Esophagus squamous epithelium (tissue), 5 donors: Measurements from ENCODE around the gene IL11. TPM values are rescaled to one million over a fixed set of nuclear protein-coding genes. Genes with fewer than 3 reads are reported as not detected.

Experiments
- DNase-seq: peaks from one replicate; lab custom pipeline; 2025; lab: John Stamatoyannopoulos, UW
- H3K27ac ChIP-seq, 4 donors: fragments of 200-600 bp; sonication (generic); one replicate each; pipeline ENCODE4 v1.5.1; 2016 to 2019; ENCODE audit warnings: mild to moderate bottlenecking in 1 of 4
- H3K27me3 ChIP-seq, 4 donors: fragments of 200-600 bp; sonication (generic); 1 replicate in 3 of 4; 2 replicates in 1 of 4; pipeline versions ENCODE4 v1.5.1 to v1.6.0; 2017 to 2021; ENCODE audit warnings: antibody characterized with exemption in 1 of 4
- H3K36me3 ChIP-seq, 3 donors: fragments of 200-600 bp; sonication (generic); one replicate each; pipeline ENCODE4 v1.5.1; 2016 to 2019
- H3K4me1 ChIP-seq, 3 donors: fragments of 200-600 bp; sonication (generic); one replicate each; pipeline ENCODE4 v1.5.1; 2017 to 2019
- H3K4me3 ChIP-seq, 4 donors: fragments of 200-600 bp; sonication (generic); 1 replicate in 3 of 4; 2 replicates in 1 of 4; pipeline ENCODE4 v1.5.1; 2016 to 2019; ENCODE audit warnings: mild to moderate bottlenecking in 2 of 4, moderate library complexity in 1 of 4
- H3K9me3 ChIP-seq, 3 donors: fragments of 200-600 bp; sonication (generic); one replicate each; pipeline ENCODE4 v1.5.1; 2016 to 2019
- CTCF ChIP-seq, 6 experiments: fragments of 450-650 bp in 4 of 6; fragments of 200-600 bp in 2 of 6; sonication (generic) in 2 of 6; IDR thresholded peaks; one replicate each; pipeline ENCODE4 v1.5.1; 2016 to 2019; ENCODE audit warnings: antibody characterized with exemption in 6 of 6, mild to moderate bottlenecking in 4 of 6, moderate library complexity in 4 of 6
- POLR2A ChIP-seq, 4 donors: fragments of 450-650 bp; IDR thresholded peaks; one replicate each; pipeline ENCODE4 v1.6.1; 2017; ENCODE audit warnings: antibody characterized with exemption in 4 of 4, mild to moderate bottlenecking in 4 of 4, moderate library complexity in 3 of 4
- WGBS, 2 donors: methylation state at CpG; one replicate each; pipeline ENCODE4 v1.1.5; 2018; 5-methylcytosine and 5-hydroxymethylcytosine counted together
- intact Hi-C: fragments of 100-400 bp; cut with DNase I; formaldehyde crosslinking; loops from one replicate; pipeline ENCODE4 v1.15.0; 2022
- total RNA-seq, 4 donors: library from RNA; depleted of rRNA; stranded (reverse); fragments of >200 nt; gene quantifications; one replicate each; pipeline ENCODE4 v1.1.0, GENCODE V29; 2016
- donor health status: DM: yes; HTN: yes; CAD: no.

Gene IL11
- total RNA-seq, 4 donors from 2014 or later = not detected

DNA sequence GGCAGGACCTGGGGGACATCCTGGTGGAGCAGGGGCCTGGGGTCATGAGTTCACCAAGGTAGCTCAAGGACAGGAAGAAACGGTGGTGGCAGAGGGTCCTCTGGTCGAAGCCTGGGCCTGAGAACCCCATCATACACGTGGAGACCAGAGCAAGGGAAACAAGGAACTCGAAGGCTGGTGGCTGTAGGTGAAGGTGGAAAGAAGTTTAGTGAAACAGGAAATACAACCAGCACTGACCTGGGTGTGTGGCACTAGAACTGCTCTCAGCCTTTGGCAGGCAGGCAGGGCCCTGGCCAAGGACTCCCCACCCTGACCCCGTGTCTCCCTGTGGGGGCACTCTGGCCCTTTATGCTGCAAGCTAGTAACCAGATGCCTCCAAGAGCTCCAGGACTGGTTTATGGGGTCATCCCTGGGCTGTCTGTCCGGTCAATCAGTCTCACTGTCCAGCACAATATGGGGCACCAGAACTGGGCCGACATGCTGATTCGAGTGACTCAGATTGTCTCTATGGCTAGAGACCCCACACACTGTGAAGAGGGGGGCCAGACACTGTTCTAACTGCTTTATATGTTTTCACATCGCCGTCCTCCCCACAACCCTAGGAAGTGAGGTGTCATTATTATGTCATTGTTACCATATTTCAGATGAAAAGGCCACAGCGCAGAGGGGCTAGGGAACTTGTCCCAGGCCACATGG is 19.5 kb downstream of the IL11 start:
- no peak for DNase-seq
- H3K27me3 ChIP-seq = peaks cover 10 to 58% (median 20%) of the 10 kb centered on the region in 4 donors
- peaks cover 0 to 20% (median 6%) of the 10 kb centered on the region in 3 donors for H3K36me3 ChIP-seq
- no peak overlapping the region for H3K4me3 ChIP-seq
- 55% methylated on average over 8 to 9 of the region's 11 CpGs for WGBS, 2 donors
- H3K27ac ChIP-seq = no peak overlapping the region
- intact Hi-C loops = no loop called here
- peaks cover 16 to 42% (median 25%) of the 10 kb centered on the region in 3 donors for H3K4me1 ChIP-seq
- H3K9me3 ChIP-seq = no peaks in the 10 kb centered on the region
- TF ChIP-seq POLR2A (IDR thresholded peaks at IDR 0.05) (no peak), CTCF (IDR thresholded peaks at IDR 0.05) (no peak)

DNA sequence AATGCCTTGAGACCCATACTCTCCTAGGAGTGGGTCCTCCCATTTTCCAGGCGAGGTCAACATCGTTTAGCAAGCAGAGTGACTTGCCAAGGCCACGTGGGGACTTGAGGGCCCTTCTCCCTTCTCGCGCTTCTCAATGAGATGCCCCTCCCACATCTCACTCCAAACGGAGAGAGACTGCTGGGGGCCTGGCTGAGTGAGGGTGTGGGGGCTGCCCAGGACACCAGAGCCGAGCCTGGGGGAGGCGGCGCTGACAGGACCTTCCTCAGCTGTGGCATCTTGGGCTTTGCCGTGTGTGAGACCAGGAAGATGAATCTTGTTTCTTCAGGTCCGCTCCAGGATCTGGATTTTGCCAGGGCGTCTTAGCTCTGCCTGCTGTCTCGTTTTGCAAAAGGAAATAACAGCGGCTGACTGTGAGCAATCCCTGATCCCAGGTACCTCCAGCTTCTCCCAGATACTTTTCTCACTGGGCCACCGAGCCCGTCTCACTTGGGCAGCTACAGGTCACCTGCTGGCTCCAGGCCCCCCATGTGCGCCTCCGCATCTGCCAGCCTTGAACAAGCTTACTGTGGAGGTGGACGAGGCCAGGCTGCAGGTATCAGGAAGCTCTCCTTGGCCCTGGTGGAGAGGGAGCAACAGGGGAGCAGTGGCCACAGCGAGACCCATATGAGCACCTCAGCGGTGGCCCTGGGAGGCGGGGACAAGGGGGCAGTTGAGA is 21.8 kb downstream of the IL11 start:
- no peak for DNase-seq
- Histone ChIP-seq H3K36me3 (peaks cover 0 to 27% (median 6%) of the 10 kb centered on the region in 3 donors), H3K4me3 (no peak overlapping the region), H3K9me3 (no peaks in the 10 kb centered on the region), H3K4me1 (peaks cover 1 to 39% (median 9%) of the 10 kb centered on the region in 3 donors), H3K27ac (no peak overlapping the region), H3K27me3 (peaks cover 10 to 36% (median 19%) of the 10 kb centered on the region in 4 donors)
- TF ChIP-seq POLR2A (IDR thresholded peaks at IDR 0.05) = no peak
- TF ChIP-seq CTCF (IDR thresholded peaks at IDR 0.05) = no peak
- intact Hi-C loops = no loop called here
- 69 to 90% methylated on average over 4 to 11 of the region's 22 CpGs for WGBS, 2 donors

GRCh38 chr19:55347442-55348009 is 22.7 kb downstream of the IL11 start:
- Histone ChIP-seq H3K4me3 (no peak overlapping the region), H3K27ac (no peak overlapping the region), H3K4me1 (peaks cover 0 to 29% (median 3%) of the 10 kb centered on the region in 3 donors), H3K36me3 (peaks cover under 1 to 36% (median 8%) of the 10 kb centered on the region in 3 donors), H3K9me3 (no peaks in the 10 kb centered on the region), H3K27me3 (peaks cover 2 to 26% (median 12%) of the 10 kb centered on the region in 4 donors)
- 60% methylated on average over 2 of the region's 10 CpGs; no CpG with 5 or more reads in 1 of the 2 donors for WGBS, 2 donors
- DNase-seq = no peak
- no peak for TF ChIP-seq CTCF (IDR thresholded peaks at IDR 0.05)
- TF ChIP-seq POLR2A (IDR thresholded peaks at IDR 0.05) = no peak
- intact Hi-C loops = no loop called here

DNA sequence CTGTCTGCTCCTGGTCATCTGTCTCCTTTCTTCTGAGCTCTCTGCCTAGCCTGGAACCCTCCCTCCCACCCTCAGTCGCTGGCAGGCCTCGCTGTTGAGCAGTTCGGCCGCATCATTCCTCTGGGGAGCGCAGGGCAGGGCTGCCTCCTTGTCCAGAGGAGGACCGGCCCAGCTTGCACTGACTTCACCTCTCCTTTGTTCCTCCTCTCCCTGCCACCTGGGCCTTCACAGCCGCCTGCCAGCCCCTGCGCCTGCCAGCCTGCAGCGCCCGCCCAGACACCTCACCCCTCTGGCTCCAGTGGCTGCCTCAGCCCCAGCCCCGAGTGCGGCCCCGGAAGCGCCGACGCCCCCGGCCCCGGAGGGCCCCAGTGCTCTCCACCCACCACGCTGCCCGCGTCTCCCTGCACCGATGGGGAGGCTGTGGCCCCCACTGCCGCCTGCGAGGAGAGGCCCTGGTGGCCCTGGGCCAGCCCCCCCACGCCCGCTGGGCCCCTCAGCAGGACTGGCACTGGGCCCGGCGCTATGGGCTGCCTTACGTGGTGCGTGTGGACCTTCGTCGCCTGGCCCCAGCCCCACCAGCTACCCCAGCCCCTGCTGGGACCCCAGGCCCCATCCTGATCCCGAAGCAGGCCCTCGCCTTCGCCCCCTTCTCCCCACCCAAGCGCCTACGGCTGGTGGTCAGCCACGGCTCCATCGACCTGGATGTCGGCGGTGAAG is 23.4 kb downstream of the IL11 start:
- H3K36me3 ChIP-seq = peaks cover 3 to 43% (median 14%) of the 10 kb centered on the region in 3 donors

More for the DNA sequence above, 23.4 kb downstream of the IL11 start:
- intact Hi-C loops = no loop called here
- H3K9me3 ChIP-seq = no peaks in the 10 kb centered on the region
- TF ChIP-seq CTCF (IDR thresholded peaks at IDR 0.05) (no peak), POLR2A (IDR thresholded peaks at IDR 0.05) (no peak)
- H3K4me1 ChIP-seq = peaks cover 0 to 29% (median 3%) of the 10 kb centered on the region in 3 donors
- DNase-seq = no peak
- H3K27me3 ChIP-seq = peaks cover 0 to 20% (median 6%) of the 10 kb centered on the region in 4 donors
- H3K4me3 ChIP-seq = no peak overlapping the region
- no peak overlapping the region for H3K27ac ChIP-seq
- WGBS, 2 donors = 56 to 82% methylated on average over 2 to 4 of the region's 41 CpGs
